HG03520 (cell line): ENCODE results near the gene SLC27A5.
A peak's percentile ranks its signal among the peaks of the same experiment; 100 is the strongest.
"Not testable (repeated sequence)": the region's sequence is repeated elsewhere in the genome, so short reads cannot be mapped to it uniquely, and the experiment has no call there.

Source experiments
- ATAC-seq: cut with Tn5 transposase; IDR thresholded peaks from one replicate; pipeline ENCODE4 v1.9.1; 2021; ENCODE audit warnings: mild to moderate bottlenecking, moderate library complexity; ENCODE audit not compliant: unreplicated experiment

Gene SLC27A5

DNA sequence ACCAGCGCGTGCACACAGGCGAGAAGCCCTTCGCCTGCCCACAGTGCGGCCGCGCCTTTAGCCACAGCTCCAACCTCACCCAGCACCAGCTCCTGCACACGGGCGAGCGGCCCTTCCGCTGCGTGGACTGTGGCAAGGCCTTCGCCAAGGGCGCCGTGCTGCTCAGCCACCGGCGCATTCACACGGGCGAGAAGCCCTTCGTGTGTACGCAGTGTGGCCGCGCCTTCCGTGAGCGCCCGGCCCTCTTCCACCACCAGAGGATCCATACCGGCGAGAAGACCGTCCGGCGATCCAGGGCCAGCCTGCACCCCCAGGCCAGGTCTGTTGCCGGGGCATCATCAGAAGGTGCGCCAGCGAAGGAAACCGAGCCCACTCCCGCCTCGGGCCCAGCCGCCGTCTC, 40.1 kb downstream of the SLC27A5 start:
- no peak for ATAC-seq

DNA sequence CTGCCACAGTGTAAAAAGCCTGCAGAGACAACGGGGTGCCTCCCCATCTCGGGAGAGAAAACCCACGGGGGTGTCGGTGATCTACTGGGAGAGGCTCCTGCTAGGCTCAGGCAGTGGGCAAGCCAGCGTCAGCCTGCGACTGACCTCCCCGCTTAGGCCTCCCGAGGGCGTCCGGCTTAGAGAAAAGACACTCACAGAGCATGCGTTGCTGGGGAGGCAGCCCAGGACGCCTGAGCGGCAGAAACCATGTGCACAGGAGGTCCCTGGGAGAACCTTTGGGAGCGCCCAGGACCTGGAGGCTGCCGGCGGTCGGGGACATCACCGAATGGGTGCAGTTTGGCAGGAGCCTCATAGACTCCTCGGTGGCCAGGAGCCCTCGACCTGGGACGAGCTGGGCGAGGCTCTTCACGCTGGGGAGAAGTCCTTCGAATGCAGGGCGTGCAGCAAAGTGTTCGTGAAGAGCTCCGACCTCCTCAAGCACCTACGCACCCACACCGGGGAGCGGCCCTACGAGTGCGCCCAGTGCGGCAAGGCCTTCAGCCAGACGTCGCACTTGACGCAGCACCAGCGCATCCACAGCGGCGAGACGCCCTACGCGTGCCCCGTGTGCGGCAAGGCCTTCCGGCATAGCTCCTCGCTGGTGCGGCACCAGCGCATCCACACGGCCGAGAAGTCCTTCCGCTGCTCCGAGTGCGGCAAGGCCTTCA, 40.8 kb downstream of the SLC27A5 start:
- ATAC-seq, result not testable (repeated sequence)

DNA sequence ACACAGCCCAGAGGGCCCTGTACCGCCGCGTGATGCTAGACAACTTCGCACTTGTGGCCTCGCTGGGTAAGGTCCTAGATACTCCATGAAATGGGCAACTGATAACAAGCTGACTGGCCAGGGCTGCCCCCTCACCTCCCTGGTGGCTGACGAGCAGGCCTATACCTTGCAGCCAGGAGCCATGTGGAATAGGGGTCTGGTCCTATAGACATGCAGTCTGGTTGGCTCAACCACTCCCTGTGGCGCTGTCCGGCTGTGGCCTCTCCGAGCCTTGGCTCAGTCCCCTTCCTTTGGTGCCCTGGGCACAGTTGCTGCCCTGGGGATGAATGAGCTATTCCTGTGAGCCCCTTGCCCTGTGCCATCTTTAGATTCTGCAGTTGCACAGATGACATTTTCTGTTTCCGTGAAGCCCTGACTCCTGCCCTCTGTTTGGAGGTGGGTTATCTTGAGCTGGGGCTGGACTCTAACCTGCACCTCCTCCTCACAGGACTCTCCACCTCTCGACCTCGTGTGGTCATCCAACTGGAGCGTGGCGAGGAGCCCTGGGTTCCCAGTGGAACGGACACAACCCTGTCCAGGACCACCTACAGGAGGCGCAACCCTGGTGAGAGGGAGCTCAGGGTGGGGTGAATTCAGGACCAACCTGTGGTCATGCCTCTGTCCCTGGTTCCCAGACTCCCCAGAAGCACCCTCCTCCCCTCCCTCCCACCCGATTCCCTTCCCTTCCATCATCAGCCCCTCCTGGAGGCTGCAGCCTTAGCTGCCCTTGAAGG, 42.4 kb downstream of the SLC27A5 start:
- no peak for ATAC-seq

DNA sequence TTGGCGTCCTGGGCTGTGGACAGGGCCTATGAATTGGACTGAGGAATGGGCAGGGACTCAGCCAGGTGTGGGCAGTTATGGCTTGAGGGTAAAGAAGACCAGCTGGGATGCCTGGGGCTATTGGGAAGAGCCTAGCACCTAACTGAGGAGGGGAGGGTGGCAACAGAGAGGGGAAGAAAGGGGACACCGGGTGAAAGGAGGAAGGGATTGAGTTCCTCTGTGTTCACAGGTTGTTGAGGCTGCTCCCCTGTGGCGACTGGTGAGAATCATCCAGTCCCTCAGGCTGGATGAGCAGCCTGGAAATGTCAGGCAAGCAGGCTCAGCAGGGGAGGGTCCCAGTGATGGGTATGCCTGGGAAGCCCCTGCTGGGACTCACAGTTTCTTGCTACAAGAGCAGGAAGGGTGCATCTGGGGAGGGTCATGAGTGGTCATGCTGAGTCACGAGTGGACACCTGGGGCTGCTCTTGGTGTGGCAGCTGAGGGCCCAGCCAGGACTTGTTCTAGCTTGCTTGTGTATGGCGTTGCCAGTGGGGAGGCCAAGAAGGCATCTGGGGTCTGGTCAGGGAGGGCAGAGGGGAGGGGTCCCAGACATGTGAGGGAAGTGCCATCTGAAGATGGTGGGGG, 43.5 kb downstream of the SLC27A5 start:
- ATAC-seq, result no peak

DNA sequence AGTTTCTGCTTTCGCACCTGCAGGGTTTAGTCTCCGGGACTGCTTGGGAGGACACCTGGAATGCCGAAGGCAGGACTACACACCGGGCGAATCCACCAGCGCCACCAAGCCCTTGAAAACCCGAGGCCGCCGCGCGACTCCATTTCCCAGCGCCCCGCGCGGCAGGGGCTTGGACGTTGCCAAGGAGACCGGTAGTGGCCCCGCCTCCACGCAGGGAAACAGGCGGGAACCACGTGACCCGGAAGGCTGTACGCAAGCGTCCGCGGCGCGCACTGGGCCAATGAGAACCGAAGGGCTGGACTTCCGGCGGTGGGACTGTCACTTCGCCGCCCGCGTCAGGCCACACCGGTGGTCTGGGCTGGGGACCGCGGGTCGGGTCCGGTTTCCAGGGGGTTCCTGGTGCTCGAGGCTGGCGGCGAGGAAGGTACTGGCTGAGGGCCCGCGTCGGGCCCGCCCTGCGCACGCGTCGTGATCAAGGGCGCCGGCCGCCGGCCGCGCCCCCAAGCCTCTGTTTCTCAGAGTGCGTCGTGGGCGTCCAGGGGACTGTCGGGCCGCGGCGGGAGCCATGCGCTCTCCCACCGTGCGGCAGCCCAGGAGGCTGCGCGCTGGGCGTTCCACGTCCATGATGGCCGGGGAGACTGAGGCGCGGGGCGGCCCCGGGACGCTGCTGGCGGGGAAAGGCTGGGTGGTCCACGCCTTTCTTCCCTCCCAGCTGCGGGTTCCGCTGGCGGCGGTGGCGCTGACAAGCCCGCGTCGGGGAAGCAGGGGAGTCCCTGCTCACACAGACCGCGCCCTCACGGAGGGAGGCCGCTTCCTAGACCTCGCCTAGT, 44.8 kb downstream of the SLC27A5 start, which contains the start of gene ZNF324:
Gene ZNF324, plus strand, starts transcription at position 321 of the 830 bp plus-strand sequence. CDS start 2,106 bp downstream, outside the sequence.
- ATAC-seq, result peak; percentile 92

DNA sequence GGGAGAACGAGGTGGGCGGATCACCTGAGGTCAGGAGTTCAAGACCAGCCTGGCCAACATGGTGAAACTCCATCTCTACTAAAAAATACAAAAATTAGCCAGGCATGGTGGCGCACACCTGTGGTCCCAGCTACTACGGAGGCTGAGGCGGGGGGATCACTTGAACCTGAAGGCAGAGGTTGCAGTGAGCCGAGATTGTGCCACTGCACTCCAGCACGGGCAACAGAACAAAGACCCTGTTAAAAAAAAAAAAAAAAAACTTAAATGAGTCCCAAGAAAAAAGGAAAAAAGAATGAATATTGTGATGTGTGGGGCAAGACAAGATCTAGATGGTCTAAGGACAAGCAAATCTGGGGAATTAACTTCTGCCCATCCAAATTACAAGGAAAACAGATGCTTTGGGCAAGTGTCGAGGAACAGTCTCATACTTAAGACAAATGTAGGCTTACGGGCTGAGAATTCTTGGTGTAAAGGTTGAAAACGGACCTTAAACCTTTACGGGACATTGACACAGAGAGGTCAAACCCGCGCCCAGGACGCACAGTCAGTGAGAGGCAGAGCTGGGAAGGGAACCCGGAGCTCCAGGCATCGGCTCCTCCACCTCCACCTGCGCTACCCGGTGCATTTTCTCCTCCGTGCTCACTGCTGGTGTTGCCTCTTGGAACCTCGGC, 45.6 kb downstream of the SLC27A5 start:
- peak; percentile 8 for ATAC-seq

DNA sequence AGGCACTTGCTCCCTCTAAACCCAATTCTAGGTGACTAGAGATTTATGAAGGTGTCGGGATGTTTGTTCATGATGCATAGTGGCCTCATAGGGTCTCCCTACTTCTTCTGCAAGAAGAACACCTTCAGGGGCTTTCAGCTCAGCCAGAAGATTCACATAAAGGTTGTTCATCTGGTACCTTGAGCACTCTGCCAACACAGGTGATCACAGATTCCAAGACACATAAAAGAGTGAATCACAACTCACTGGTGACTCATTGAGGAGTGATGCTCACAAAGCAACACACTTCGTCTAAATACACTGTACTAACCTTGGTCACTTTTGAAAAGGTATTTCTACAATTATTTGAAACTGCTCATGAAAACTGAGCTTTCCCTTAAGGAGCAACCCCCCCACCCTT, 51.8 kb downstream of the SLC27A5 start:
- no peak for ATAC-seq

DNA sequence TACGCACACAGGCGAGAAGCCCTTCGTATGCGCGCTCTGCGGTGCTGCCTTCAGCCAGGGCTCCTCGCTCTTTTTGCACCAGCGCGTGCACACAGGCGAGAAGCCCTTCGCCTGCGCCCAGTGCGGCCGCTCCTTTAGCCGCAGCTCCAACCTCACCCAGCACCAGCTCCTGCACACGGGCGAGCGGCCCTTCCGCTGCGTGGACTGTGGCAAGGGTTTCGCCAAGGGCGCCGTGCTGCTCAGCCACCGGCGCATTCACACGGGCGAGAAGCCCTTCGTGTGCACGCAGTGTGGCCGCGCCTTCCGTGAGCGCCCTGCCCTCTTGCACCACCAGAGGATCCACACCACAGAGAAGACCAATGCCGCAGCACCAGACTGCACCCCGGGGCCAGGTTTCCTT, 55.7 kb downstream of the SLC27A5 start:
- no peak for ATAC-seq

DNA sequence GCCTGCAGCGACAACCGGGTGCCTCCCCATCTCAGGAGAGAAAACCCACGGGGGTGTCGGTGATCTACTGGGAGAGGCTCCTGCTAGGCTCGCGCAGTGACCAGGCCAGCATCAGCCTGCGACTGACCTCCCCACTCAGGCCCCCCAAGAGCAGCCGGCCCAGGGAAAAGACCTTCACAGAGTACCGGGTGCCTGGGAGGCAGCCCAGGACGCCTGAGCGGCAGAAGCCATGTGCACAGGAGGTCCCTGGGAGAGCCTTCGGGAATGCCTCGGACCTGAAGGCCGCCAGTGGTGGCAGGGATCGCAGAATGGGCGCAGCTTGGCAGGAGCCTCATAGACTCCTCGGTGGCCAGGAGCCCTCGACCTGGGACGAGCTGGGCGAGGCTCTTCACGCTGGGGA, 56.5 kb downstream of the SLC27A5 start:
- no peak for ATAC-seq

DNA sequence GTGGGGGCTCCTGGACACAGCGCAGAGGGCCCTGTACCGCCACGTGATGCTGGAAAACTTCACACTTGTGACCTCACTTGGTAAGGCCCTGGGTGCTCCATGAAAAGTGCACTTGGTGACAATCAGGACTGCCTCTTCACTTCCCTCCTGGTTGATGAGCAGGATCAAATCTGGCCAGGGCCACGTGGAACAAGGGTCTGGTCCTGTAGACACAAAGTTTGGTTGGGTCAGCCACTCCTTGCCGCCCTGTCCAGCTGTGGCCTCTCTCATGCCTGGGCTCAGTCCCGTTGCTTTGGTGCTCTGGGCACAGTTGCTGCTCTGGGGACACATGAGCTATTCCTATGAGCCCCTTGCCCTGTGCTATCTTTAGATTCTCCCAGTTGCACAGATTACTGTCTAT, 58.0 kb downstream of the SLC27A5 start:
- no peak for ATAC-seq

DNA sequence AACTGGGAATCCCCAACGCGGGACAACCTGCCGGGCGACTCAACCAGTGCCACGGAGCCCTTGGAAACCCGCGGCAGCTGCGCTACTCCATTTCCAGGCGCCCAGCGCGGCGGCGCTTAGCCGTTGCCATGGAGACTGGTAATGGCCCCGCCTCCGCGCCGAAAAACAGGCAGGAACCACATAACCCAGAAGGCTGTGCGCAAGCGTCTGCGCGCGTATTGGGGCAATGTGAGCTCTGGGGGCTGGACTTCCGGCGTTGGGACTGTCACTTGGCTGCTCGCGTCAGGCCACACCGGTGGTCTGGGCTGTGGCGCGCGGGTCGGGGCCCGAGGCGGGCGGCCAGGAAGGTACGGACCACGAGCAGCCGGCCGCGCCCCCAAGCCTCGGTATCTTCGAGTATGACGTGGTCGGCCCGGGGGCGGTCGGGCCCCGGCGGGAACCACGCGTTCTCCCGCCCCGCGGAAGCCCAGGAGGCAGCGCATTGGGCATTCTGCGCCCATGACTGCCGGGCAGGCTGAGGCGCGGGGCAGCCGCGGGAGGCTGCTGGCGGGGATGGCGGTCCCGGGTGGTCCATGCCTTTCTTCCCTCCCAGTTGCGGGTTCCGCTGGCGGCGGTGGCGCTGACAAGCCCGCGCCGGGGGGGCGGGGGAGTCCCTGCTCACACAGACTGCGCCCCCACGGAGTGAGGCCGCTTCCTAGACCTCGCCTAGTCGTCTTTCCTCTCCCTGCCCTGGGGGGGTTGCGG, 60.3 kb downstream of the SLC27A5 start, which contains the start of gene ZNF324B:
Gene ZNF324B, plus strand, starts transcription at position 265 of the 744 bp plus-strand sequence. CDS start 2,080 bp downstream, outside the sequence.
- peak; percentile 87 for ATAC-seq

DNA sequence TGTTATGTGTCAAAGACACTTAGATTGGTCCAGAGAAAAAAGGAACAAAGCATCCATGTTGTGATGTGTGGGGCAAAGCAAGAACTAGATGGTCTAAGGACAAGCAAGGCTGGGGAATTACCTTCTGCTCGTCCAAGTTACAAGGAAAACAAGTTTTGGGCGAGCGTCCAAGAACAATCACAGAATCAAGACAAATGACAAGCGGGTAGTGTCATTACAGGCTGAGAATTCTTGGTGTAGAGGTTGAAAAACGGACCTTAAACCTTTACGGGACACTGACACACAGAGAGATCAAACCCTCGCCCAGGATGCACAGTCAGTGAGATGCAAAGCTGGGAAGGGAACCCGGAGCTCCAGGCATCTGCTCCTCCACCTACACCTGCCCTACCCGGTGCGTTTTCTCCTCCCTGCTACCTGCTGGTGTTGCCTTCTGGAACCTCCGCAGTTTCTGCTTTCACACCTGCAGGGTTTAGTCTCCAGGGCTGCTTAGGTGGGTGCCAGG, 60.9 kb downstream of the SLC27A5 start:
- no peak for ATAC-seq

DNA sequence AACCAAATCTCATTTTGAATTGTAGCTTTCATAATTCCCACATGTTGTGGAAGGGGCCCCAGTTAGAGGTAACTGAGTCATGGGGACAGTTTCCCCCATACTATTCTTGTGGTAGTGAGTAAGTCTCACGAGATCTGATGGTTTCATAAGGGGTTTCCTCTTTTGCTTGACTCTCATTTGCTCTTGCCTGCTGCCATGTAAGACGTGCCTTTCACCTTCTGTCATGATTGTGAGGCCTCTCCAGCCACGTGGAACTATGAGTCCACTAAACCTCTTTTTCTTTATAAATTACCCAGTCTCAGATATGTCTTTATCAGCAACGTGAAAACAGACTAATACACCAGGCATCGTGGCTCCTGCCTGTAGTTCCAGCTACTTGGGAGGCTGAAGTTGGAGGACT, 61.8 kb downstream of the SLC27A5 start:
- ATAC-seq, result not testable (repeated sequence)

DNA sequence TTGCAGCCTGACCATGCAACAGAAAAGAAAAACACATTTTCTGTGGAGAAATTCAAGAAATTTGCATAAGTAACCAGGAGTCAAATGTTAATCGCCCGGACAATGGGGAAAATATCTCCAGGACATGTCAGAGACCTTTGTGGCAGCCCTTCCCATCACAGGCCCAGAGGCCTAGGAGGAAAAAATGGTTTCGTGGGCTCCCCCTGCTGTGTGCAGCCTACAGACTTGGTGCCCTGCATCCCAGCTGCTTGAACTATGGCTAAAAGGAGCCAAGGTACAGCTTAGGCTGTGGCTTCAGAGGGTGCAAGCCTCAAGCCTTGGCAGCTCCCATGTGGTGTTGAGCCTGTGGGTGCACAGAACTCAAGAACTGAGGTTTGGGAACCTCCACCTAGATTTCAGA, 62.9 kb downstream of the SLC27A5 start:
- ATAC-seq, result not testable (repeated sequence)
